Measurements from ENCODE around the gene DLK2.
"Not testable (repeated sequence)": the region's sequence is repeated elsewhere in the genome, so short reads cannot be mapped to it uniquely, and the experiment has no call there.

The DLK2 gene

GRCh38 chr6:43428112-43428570 lies 27.2 kb downstream of the DLK2 start:
- H3K4me3 ChIP-seq (ENCODE audit: low read length), result peak overlapping the region; percentile 79
- H3K27ac ChIP-seq (ENCODE audit: low read length), result peak overlapping the region; percentile 70
- peaks cover 21% of the 10 kb centered on the region for H3K79me2 ChIP-seq (ENCODE audit: low read length)
- H4K20me1 ChIP-seq (ENCODE audit: insufficient read depth, low read length), result no peaks in the 10 kb centered on the region
- H3K9ac ChIP-seq (ENCODE audit: low read length), result peak overlapping the region; percentile 75
- no peaks in the 10 kb centered on the region for H3K27me3 ChIP-seq (ENCODE audit: low read depth, low read length)
- H3K9me3 ChIP-seq (ENCODE audit: insufficient read depth, low read length), result no peaks in the 10 kb centered on the region
- peaks cover 16% of the 10 kb centered on the region for H3K4me1 ChIP-seq (ENCODE audit: low read length)
- H2AFZ ChIP-seq (ENCODE audit: low read depth, low read length), result peak overlapping the region; percentile 87
- H3K36me3 ChIP-seq (replicated peaks; ENCODE audit: low read depth, low read length), result peaks cover 12% of the 10 kb centered on the region
- TF ChIP-seq EZH2phosphoT487 (IDR thresholded peaks at IDR 0.05; ENCODE audit: low read depth) (no peak), CTCF (IDR thresholded peaks at IDR 0.05; ENCODE audit: low read depth, low read length) (no peak)
- peak overlapping the region; percentile 76 for H3K4me2 ChIP-seq (ENCODE audit: low read length)

GRCh38 chr6:43427406-43428111 lies 27.8 kb downstream of the DLK2 start, which contains the start of gene ABCC10:
Gene ABCC10, plus strand, starts transcription at chr6:43427541. Its CDS starts 438 bp downstream, at chr6:43427979.
- Histone ChIP-seq H3K9ac (ENCODE audit: low read length) (peak within 1 kb of the TSS; percentile 75), H4K20me1 (ENCODE audit: insufficient read depth, low read length) (no peaks in the 10 kb centered on the region), H2AFZ (ENCODE audit: low read depth, low read length) (peak within 1 kb of the TSS; percentile 87), H3K27ac (ENCODE audit: low read length) (peak within 1 kb of the TSS; percentile 70), H3K4me3 (ENCODE audit: low read length) (peak within 1 kb of the TSS; percentile 79), H3K36me3 (replicated peaks; ENCODE audit: low read depth, low read length) (peaks cover 10% of the 10 kb centered on the region), H3K27me3 (ENCODE audit: low read depth, low read length) (no peaks in the 10 kb centered on the region), H3K9me3 (ENCODE audit: insufficient read depth, low read length) (no peaks in the 10 kb centered on the region), H3K79me2 (ENCODE audit: low read length) (peaks cover 21% of the 10 kb centered on the region), H3K4me2 (ENCODE audit: low read length) (peak within 1 kb of the TSS; percentile 76), H3K4me1 (ENCODE audit: low read length) (peaks cover 16% of the 10 kb centered on the region)
- no peak for TF ChIP-seq EZH2phosphoT487 (IDR thresholded peaks at IDR 0.05; ENCODE audit: low read depth)
- peak; percentile 61 for TF ChIP-seq CTCF (IDR thresholded peaks at IDR 0.05; ENCODE audit: low read depth, low read length)

GRCh38 chr6:43426928-43427405 lies 28.4 kb downstream of the DLK2 start:
- Histone ChIP-seq H3K4me2 (ENCODE audit: low read length) (peak overlapping the region; percentile 76), H3K27me3 (ENCODE audit: low read depth, low read length) (no peaks in the 10 kb centered on the region), H3K4me3 (ENCODE audit: low read length) (peak overlapping the region; percentile 79), H3K9me3 (ENCODE audit: insufficient read depth, low read length) (no peaks in the 10 kb centered on the region), H3K27ac (ENCODE audit: low read length) (peak overlapping the region; percentile 70), H3K4me1 (ENCODE audit: low read length) (peaks cover 16% of the 10 kb centered on the region), H4K20me1 (ENCODE audit: insufficient read depth, low read length) (no peaks in the 10 kb centered on the region), H3K36me3 (replicated peaks; ENCODE audit: low read depth, low read length) (peaks cover 5% of the 10 kb centered on the region), H3K9ac (ENCODE audit: low read length) (peak overlapping the region; percentile 75), H3K79me2 (ENCODE audit: low read length) (peaks cover 19% of the 10 kb centered on the region), H2AFZ (ENCODE audit: low read depth, low read length) (peak overlapping the region; percentile 87)
- no peak for TF ChIP-seq EZH2phosphoT487 (IDR thresholded peaks at IDR 0.05; ENCODE audit: low read depth)
- no peak for TF ChIP-seq CTCF (IDR thresholded peaks at IDR 0.05; ENCODE audit: low read depth, low read length)

- not testable (repeated sequence) for H4K20me1 ChIP-seq (ENCODE audit: insufficient read depth, low read length); H3K4me3 ChIP-seq (ENCODE audit: low read length); H2AFZ ChIP-seq (ENCODE audit: low read depth, low read length); H3K36me3 ChIP-seq (replicated peaks; ENCODE audit: low read depth, low read length); H3K9me3 ChIP-seq (ENCODE audit: insufficient read depth, low read length); H3K27ac ChIP-seq (ENCODE audit: low read length); H3K4me2 ChIP-seq (ENCODE audit: low read length); H3K27me3 ChIP-seq (ENCODE audit: low read depth, low read length); H3K9ac ChIP-seq (ENCODE audit: low read length)
- Histone ChIP-seq H3K4me1 (ENCODE audit: low read length) (peaks cover 16% of the 10 kb centered on the region), H3K79me2 (ENCODE audit: low read length) (peaks cover 18% of the 10 kb centered on the region)
Measured at GRCh38 chr6:43425083-43425482, 30.3 kb downstream of the DLK2 start.
